Fibroblast of lung (primary cell): ENCODE results near the gene SEMA6B.

ENCODE experiments used
- EZH2 ChIP-seq: IDR thresholded peaks from 2 replicates; pipeline ENCODE4 v1.5.1; 2012; ENCODE audit warnings: low read length, control low read depth, mild to moderate bottlenecking; ENCODE audit errors: missing control alignments
- TF ChIP-seq, protein P1 (sequence below), 2 donors: IDR thresholded peaks in 1 of 2; conservative IDR thresholded peaks in 1 of 2; 1 replicate in 1 of 2; 2 replicates in 1 of 2; pipeline ENCODE4 v1.5.1; 2011 to 2012; ENCODE audit warnings: low read length in 2 of 2, control low read depth in 1 of 2, inconsistent platforms in 1 of 2, low read depth in 1 of 2, mild to moderate bottlenecking in 1 of 2

DNA sequence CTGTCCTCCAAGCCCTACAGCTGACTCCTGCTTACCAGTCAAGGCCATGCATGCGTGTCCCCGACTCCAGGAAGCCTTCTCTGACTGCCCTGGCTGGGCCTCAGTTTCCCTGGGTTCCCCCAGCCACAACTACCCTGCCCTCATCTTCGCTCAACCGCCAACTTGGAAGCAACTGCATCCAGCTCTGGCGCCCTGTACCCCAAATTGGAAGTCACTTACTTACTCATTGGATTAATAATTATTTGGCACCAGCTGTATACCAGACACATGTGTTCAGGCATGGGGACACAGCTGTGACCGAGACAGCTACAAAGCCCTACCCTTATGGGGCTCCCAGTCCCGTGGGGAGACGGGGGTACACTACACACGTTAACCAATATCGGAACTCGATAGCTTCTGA, 10.9 kb upstream of the SEMA6B start:
- TF ChIP-seq, protein P1, sequence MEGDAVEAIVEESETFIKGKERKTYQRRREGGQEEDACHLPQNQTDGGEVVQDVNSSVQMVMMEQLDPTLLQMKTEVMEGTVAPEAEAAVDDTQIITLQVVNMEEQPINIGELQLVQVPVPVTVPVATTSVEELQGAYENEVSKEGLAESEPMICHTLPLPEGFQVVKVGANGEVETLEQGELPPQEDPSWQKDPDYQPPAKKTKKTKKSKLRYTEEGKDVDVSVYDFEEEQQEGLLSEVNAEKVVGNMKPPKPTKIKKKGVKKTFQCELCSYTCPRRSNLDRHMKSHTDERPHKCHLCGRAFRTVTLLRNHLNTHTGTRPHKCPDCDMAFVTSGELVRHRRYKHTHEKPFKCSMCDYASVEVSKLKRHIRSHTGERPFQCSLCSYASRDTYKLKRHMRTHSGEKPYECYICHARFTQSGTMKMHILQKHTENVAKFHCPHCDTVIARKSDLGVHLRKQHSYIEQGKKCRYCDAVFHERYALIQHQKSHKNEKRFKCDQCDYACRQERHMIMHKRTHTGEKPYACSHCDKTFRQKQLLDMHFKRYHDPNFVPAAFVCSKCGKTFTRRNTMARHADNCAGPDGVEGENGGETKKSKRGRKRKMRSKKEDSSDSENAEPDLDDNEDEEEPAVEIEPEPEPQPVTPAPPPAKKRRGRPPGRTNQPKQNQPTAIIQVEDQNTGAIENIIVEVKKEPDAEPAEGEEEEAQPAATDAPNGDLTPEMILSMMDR (conservative IDR thresholded peaks at IDR 0.05 in 1 of 2, IDR thresholded peaks at IDR 0.05 in 1 of 2; ENCODE audit: low read depth in 1 of 2, low read length in 2 of 2) = no peak
- no peak for TF ChIP-seq EZH2
